ENCODE measurements around the gene ITPR3.
A peak's percentile ranks its signal among the peaks of the same experiment; 100 is the strongest.

Gene ITPR3

DNA sequence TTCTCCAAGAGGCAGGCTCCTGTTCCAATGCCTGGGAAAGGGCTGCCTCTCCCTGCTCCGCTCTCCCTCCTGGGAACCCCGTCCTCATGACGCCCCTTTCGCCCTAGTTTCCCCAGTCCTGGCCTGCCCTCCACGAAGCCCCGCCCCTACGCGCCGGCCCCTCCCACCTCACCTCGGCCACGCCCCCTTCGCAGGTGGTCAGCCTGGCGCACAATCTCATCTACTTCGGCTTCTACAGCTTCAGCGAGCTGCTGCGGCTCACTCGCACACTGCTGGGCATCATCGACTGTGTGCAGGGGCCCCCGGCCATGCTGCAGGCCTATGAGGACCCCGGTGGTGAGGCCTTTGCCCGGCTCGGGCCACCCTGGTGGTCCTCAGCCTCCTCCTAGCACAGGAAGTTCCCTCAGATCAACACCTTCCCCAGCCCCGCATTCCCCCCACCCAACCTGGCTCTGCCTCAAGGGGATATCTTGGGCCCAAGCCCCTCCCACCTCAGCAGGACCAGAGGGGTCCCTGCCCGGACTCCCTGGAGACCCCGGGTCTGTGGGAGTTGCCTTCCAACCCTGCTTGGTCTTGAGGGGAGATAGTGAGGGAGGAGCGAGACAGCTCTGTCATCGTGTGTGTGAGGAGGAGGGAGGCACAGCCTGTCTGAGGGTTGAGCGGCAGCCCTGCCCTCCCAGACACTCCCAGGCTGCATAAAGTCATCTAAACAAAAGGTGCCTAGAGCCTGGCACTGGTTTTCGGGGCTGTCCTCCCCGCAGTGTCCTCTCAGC, 50.0 kb downstream of the ITPR3 start:
- POLR2A ChIA-PET = no interaction called here
- TF ChIP-seq, protein P1, sequence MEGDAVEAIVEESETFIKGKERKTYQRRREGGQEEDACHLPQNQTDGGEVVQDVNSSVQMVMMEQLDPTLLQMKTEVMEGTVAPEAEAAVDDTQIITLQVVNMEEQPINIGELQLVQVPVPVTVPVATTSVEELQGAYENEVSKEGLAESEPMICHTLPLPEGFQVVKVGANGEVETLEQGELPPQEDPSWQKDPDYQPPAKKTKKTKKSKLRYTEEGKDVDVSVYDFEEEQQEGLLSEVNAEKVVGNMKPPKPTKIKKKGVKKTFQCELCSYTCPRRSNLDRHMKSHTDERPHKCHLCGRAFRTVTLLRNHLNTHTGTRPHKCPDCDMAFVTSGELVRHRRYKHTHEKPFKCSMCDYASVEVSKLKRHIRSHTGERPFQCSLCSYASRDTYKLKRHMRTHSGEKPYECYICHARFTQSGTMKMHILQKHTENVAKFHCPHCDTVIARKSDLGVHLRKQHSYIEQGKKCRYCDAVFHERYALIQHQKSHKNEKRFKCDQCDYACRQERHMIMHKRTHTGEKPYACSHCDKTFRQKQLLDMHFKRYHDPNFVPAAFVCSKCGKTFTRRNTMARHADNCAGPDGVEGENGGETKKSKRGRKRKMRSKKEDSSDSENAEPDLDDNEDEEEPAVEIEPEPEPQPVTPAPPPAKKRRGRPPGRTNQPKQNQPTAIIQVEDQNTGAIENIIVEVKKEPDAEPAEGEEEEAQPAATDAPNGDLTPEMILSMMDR (IDR thresholded peaks at IDR 0.05; ENCODE audit: control extremely low read depth, extremely low read depth, low read depth, missing control alignments) = no peak
- DNase-seq (ENCODE audit: extremely low spot score) = no peak
- CTCF ChIA-PET = interaction anchor here (1.6 to 2.3 kb wide), 3 partner anchors 30 to 86 kb away, joined by 5 to 7 read pairs (median 6); no protein-coding TSS in a partner anchor

DNA sequence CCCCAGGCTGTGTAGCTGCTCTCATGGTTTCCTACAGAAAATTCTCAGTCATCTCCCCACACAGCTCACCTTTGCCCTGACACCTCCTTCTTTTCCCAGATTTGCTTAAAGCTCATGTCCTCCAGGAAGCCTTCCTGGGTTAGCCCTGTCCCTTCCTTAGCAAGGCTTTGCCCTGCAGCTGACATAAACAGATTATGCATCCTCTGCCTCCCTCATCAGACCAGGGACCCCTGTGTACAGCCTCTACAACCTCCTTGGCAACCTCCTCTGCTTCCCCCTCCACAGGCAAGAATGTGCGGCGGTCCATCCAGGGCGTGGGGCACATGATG, 50.6 kb downstream of the ITPR3 start:
- ChIA-PET POLR2A (no interaction called here), CTCF (interaction anchor here (1.0 to 1.6 kb wide), 2 partner anchors 15 to 29 kb away, joined by 3 to 7 read pairs; no protein-coding TSS in a partner anchor)
- no peak for DNase-seq (ENCODE audit: extremely low spot score)
- TF ChIP-seq, protein P1 (IDR thresholded peaks at IDR 0.05; ENCODE audit: control extremely low read depth, extremely low read depth, low read depth, missing control alignments) = no peak

DNA sequence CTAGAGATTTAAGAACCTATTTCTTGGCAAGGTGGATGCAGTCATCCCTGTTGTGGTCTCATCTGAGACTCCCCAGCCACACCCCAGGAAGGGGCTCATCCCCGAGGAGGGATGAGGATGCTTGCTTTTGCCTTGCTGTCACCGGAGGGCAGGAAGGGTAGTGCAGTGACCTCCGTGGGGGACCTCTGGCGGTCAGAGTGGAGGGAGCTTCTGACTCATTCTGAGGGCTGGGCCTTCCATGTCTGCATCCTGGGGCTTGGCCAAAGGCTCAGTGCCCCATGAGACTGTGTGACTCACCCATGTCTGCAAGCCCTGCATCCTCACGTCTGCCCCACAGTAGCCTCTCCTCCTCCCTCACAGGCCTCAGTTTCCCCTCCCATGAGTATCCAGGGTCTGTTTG, 51.7 kb downstream of the ITPR3 start:
- ChIA-PET CTCF (interaction anchor here (1.0 to 1.6 kb wide), 4 partner anchors 14 to 93 kb away, joined by 3 to 7 read pairs (median 3); partner anchors contain the start of gene BAK1), POLR2A (no interaction called here)
- peak; percentile 65 for DNase-seq (ENCODE audit: extremely low spot score)
- TF ChIP-seq, protein P1 (IDR thresholded peaks at IDR 0.05; ENCODE audit: control extremely low read depth, extremely low read depth, low read depth, missing control alignments) = peak; percentile 12

DNA sequence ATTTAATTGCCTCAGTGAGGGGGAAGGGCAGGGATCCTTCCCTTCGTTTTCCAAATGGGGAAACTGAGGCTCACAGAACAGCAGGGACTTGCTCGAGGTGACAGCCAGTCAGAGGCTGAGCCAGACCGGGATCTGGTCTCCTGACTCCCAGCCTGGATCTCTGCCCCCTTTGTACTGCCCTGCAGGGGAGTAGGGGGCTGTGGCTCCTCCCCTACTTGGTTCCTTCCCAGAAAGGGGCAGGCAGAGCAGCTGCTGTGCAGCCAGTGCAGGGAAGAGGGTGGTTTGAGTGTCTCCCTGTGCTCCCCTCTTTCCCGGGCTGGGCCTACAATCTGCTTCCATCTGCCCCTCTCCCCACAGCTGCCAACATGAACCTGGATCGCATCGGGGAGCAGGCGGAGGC, 52.7 kb downstream of the ITPR3 start:
- CTCF ChIA-PET = interaction anchor here (1.2 to 2.3 kb wide), 2 partner anchors 13 to 27 kb away, joined by 3 to 7 read pairs; no protein-coding TSS in a partner anchor

DNA sequence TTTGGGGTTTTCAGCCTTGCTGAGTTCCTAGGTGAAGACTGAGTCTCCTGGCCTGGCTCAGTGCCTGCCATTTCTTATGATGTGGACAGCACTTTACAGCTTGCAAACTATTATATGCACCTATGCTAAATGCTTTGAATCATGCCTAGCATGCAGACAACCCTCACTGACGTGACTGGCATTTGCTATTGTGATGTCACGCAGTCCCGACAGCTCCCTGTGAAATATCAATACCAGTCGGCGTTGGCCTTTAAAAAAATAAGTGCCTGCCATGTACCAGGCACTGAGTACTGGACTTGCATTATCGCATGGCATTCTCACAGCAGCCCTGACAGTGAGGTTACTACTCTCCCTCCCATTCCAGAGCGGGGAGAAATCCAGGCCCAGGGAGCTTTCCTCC, 54.8 kb downstream of the ITPR3 start:
- POLR2A ChIA-PET = no interaction called here
- TF ChIP-seq, protein P1 (IDR thresholded peaks at IDR 0.05; ENCODE audit: control extremely low read depth, extremely low read depth, low read depth, missing control alignments) = no peak
- CTCF ChIA-PET = interaction anchor here (0.8 to 2.3 kb wide), 4 partner anchors 8 to 68 kb away, joined by 3 to 7 read pairs (median 3); no protein-coding TSS in a partner anchor
- no peak for DNase-seq (ENCODE audit: extremely low spot score)

More for the DNA sequence above, 52.7 kb downstream of the ITPR3 start:
- TF ChIP-seq, protein P1 (IDR thresholded peaks at IDR 0.05; ENCODE audit: control extremely low read depth, extremely low read depth, low read depth, missing control alignments) = no peak
- POLR2A ChIA-PET = no interaction called here
- DNase-seq (ENCODE audit: extremely low spot score) = no peak

DNA sequence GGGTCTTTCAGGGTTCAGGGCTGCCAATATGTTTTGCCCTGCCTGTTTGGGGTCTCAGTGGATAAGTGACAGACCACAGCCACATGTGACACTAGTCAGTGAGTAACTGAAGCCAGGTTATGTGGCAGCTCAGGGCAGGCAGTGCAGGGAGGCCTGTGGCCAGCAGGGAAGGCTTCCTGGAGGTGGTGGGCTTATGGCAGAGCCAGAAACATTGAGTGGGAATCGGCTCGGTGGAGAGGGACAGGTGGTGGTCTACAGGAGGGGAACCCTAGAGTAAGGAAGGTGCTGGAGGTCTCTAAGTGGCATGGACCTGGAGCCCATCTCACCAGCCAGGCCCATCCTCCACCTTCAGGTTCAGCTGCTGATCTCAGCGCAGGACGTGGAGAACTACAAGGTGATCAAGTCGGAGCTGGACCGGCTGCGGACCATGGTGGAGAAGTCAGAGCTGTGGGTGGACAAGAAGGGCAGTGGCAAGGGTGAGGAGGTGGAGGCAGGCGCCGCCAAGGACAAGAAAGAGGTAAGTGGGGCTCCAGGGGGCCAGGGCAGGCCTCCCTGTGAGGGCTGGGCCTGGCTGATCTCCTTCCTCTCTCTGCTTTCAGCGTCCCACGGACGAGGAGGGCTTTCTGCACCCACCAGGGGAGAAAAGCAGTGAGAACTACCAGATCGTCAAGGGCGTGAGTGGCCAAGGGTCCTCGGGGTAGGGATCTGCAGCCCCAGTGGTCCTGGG, 55.5 kb downstream of the ITPR3 start:
- POLR2A ChIA-PET = no interaction called here

More for the DNA sequence above, 55.5 kb downstream of the ITPR3 start:
- CTCF ChIA-PET = interaction anchor here (0.8 to 2.3 kb wide), 4 partner anchors 8 to 67 kb away, joined by 3 to 7 read pairs (median 3); no protein-coding TSS in a partner anchor
- no peak for DNase-seq (ENCODE audit: extremely low spot score)
- TF ChIP-seq, protein P1 (IDR thresholded peaks at IDR 0.05; ENCODE audit: control extremely low read depth, extremely low read depth, low read depth, missing control alignments) = no peak

Data from GM10248 (cell line).